Breast epithelium (tissue), 3 donors: ENCODE results near the gene FBXL19.
A peak's percentile ranks its signal among the peaks of the same experiment; 100 is the strongest.

Experiments used
- POLR2A ChIP-seq: fragments of 450-650 bp; IDR thresholded peaks from one replicate; pipeline ENCODE4 v1.6.1; 2016; ENCODE audit warnings: antibody characterized with exemption, mild to moderate bottlenecking, moderate library complexity
- POLR2AphosphoS5 ChIP-seq, 3 donors: sonication (generic); formaldehyde crosslinking; IDR thresholded peaks; one replicate each; pipeline ENCODE4 v1.6.1; 2017; ENCODE audit warnings: antibody characterized with exemption in 3 of 3
- TF ChIP-seq, protein P1 (sequence below), 3 donors: fragments of 450-650 bp; IDR thresholded peaks; one replicate each; pipeline ENCODE4 v1.5.1; 2016 to 2017; ENCODE audit warnings: antibody characterized with exemption in 3 of 3, mild to moderate bottlenecking in 3 of 3, moderate library complexity in 3 of 3

DNA sequence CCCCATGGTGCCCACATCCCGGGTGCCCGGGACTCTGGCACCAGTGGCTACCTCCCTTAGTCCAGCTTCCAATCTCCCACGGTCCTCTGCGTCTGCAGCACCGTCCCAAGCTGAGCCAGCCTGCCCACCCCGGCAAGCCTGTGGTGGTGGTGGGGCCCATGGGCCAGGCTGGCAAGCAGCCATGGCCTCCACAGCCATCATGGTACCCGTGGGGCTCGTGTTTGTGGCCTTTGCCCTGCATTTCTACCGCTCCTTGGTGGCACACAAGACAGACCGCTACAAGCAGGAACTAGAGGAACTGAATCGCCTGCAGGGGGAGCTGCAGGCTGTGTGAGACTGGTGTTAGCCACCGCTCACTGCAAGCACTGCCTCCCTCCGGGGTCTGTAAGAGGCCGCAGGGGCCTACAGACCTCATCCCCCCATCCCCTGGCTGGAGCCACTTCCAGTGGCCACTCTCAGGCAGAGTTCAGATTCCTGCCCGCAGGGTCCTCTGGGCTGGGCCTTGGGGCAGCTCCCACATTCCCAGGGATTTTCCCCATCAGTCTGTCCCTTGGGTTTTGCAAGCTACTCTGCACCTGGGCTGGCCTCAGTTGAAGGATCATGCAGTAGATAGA is 30.2 kb downstream of the FBXL19 start:
- TF ChIP-seq, protein P1, sequence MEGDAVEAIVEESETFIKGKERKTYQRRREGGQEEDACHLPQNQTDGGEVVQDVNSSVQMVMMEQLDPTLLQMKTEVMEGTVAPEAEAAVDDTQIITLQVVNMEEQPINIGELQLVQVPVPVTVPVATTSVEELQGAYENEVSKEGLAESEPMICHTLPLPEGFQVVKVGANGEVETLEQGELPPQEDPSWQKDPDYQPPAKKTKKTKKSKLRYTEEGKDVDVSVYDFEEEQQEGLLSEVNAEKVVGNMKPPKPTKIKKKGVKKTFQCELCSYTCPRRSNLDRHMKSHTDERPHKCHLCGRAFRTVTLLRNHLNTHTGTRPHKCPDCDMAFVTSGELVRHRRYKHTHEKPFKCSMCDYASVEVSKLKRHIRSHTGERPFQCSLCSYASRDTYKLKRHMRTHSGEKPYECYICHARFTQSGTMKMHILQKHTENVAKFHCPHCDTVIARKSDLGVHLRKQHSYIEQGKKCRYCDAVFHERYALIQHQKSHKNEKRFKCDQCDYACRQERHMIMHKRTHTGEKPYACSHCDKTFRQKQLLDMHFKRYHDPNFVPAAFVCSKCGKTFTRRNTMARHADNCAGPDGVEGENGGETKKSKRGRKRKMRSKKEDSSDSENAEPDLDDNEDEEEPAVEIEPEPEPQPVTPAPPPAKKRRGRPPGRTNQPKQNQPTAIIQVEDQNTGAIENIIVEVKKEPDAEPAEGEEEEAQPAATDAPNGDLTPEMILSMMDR (IDR thresholded peaks at IDR 0.05) = peak; percentile 18 to 28 (median 26)
- TF ChIP-seq POLR2AphosphoS5 (IDR thresholded peaks at IDR 0.05) (no peak), POLR2A (no peak)
